Activated CD4-positive, alpha-beta T cell treated with anti-CD3 and anti-CD28 coated beads, Interleukin-2, Interleukin-4, amounts not matched to agents 100 ng/mL and 50 ng/mL, durations not matched to agents 16 hours and 8 hours (primary cell): ENCODE results near the gene CNN1.
"Not testable (repeated sequence)": the region's sequence is repeated elsewhere in the genome, so short reads cannot be mapped to it uniquely, and the experiment has no call there.

Source experiments
- DNase-seq: peaks from one replicate; pipeline ENCODE4 v3.0.0-alpha.2; 2020; ENCODE audit warnings: low spot score

The CNN1 gene

GRCh38 chr19:11534948-11535347, 3.7 kb upstream of the CNN1 start:
- DNase-seq = no peak

DNA sequence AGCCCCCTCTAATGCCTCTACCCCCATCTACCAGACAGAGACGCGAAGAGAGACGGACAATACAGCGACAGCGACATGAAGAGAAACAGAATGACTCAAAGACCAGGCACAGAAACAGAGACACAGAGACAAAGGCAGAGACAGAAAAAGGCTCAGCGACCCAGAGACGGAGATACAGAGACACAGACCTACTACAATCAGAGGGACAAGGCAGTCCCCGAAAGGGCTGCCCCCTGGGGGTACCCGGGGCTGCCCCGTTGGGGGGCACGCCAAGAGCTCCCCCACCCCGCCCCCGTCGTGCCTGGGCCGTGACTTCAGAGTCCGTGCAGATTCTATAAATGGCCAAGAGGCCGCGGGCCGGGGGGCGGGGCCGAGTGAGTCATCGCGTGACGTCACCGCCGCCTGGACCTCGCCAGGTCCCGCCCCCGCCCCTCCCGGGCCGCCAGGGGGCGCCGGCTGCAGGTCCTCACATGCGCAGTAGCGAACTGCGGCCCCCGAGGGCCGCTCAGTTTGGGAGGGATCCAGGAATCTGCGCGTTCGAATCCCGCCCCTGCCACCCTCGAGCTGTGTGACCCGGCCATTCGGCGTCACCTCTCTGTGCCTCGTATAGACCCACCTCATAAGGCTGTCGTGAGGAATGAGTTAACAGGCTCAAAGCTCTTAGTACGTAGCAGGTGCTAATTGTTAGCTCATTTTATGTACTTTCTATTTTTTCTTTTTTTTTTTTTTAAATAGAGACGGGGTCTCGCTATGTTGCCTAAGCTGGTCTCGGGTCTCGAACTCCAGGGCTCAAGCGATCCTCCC, 2.7 kb upstream of the CNN1 start:
- DNase-seq = peak; percentile 88

DNA sequence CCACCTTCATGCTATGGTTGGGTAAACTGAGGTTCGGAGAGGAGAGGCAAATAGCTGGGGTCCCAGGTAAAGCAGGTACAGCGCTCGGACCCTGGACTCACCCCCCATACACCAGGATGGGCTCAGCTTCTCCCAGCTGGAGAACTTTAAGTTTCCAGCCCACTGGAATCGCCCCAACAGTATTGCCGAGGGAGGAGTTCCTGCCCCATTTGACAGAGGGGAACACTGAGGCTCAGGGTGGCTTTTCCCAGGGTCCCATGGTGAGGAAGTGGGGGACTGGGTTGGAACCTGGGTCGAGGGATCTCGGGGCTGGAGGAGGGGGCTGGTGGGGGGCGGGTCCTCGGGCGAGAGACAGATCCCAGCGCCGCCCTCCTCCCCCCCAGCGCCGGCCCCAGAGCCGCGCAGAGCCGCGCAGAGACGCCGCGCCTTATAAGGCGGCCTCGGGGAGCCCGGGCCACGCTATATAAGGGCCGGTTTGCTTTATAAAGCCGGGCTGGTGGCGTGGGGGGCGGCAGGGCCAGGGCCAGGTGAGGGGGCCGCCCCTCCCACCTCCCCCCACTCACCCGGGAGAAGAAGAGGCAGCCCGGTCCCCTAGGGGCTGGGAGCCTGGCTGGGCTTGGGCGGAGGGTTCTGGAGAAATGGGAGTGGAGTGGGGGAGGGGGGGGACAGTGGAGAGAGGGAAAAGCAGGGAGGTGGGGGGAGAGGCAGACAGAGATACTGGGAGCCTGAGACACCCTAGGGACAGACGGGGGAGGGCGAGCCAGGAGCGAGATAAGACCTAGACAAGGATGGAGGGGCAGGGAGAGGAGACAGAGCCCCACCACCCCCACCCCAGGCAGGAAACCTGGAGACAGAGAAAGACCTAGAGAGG, 1.1 kb downstream of the CNN1 start:
- no peak for DNase-seq

DNA sequence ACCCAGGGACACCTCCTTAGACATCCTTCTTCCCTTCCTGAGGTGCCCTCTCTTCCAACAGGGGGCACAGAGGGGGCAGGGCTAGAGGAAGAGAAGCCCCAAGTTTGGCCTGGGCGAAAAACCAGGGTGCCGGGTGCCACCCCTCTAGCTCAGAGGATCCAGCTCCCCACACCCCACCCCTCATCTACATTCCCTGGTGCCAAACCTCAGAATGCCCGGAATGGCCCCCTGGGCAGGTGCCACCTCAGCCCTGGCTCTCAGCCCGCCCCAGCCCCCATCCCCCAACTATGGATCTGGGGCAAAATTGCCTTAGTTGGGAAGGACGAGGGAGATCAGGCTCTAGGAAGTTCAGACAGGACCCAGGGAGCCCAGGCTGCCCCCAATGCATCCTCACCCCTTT, 2.0 kb downstream of the CNN1 start:
- DNase-seq = no peak

- DNase-seq = no peak
Observed at GRCh38 chr19:11541238-11541637, 2.6 kb downstream of the CNN1 start.

- no peak for DNase-seq
Observed at GRCh38 chr19:11547929-11548700, 9.5 kb downstream of the CNN1 start.

DNA sequence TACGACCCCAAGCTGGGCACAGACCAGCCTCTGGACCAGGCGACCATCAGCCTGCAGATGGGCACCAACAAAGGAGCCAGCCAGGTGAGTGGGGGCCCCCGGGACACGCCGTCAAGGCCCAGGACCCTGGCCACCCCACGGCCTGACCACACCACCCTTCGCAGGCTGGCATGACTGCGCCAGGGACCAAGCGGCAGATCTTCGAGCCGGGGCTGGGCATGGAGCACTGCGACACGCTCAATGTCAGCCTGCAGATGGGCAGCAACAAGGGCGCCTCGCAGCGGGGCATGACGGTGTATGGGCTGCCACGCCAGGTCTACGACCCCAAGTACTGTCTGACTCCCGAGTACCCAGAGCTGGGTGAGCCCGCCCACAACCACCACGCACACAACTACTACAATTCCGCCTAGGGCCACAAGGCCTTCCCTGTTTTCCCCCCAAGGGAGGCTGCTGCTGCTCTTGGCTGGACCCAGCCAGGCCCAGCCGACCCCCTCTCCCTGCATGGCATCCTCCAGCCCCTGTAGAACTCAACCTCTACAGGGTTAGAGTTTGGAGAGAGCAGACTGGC, 10.8 kb downstream of the CNN1 start:
- no peak for DNase-seq

DNA sequence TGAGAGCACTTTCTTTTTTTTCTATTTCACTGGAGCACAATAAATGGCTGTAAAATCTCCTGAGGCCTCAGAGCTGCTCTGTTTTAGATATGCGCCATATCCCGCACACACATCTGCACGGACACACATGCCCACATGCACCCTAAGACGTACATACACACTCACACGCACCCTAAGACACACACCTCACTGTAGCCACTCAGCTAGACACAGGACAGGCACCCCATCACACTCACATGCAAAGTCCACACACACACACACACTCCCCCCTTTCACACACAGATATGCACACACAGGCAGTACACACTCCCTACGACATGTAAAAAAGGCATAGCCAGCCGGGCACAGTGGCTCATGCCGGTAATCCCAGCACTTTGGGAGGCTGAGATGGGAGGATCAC, 11.6 kb downstream of the CNN1 start:
- no peak for DNase-seq

- DNase-seq = no peak
Observed at GRCh38 chr19:11551603-11552235, 13.1 kb downstream of the CNN1 start.

GRCh38 chr19:11552666-11553372, 14.2 kb downstream of the CNN1 start:
- DNase-seq = no peak

- no peak for DNase-seq
Observed at GRCh38 chr19:11554160-11554559, 15.5 kb downstream of the CNN1 start.

DNA sequence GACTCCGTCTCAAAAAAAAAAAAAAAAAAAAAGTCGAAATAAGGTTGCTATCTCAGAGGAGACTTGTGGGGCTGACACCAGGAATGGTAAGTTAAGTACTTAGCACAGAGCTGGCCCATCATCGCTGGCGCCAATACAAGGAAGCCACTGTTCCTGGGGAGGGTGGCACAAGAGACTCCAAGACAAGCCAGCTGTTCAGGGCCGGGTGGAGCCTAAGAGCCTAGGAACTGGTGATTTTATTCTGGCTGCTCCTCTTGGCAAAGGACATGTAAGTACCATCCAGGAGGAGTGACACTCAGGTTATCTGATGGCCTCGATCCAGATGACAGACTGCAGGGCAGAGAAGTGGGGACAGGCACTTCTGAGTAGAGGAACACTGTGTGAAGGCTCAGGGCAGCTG, 16.6 kb downstream of the CNN1 start:
- DNase-seq = no peak

DNA sequence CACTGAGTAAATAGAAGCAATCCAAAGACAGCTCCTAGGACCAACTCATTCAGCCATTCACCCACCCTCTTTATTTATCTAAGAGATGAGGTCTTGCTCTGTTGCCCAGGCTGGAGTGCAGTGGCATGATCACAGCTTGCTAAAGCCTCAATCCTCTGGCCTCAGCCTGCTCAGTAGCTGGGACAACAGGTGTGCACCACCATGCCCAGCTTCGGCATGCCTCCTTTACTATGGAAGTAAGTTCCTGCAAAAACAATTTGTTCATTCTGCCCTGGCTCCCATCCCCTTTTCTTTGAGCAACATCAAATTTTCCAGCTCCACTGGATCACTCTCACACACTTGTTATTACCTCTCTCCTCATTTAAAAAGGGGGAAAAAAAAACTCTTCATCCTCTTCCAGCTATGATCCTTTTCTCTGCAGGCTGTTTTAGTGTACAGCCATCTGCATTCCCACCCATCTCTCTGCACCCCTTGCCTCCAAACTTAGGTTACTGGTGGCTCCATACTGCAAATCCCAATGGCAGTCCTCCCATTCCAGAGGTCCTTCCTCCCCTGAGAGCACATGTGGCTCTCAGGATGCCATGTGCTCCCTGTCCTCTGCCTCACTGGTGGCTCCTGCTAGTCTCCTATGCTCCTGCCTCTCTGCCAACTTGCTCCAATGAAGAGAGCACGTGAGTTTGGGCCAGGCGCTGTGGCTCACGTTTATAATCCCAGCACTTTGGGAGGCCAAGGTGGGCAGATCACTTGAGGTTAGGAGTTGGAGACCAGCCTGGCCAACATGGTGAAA, 18.2 kb downstream of the CNN1 start:
- no peak for DNase-seq

DNA sequence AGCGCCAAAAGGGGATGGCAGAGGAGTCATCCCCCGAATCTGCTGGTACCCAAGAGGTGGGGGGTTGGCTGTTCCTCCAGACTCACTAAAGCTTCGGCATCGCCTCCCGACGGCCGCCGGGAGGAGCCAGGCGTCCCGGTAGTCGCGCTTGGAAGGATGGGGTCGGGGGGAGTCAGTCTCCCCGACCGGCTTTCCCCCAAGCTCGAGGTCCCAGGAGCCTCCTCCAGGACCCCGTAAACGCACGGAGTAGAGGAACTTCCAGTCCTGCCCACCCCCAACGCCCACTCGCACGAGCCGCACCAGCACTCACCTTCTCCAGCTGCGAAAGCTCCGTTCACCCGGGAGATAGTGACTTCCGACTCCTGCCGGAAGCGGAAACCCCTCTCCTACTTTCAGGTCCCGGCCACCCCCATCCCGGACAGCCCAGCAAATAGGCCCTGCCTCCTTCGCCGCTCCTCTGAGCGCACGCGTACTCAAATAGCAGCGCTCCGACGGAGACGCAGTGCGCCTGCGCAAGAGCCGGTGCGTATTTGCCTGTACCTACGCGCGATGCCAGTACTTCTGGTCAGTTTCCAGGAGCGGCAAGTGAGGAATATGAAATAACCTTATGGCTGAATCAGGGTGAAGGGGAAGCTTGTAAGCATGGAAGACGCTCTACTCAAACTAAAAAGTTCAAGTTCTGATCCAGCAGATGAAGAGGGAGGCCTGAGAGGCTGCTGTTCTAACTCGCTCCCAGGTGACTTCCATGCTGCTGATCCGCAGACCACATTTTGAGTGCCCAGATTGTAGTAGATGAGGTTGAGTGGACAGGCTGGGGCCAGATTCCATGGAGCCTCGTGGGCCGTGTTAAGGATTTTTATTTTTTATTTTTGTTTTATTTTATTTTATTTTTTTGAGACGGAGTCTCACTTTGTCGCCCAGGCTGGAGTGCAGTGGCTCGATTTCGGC, 20.5 kb downstream of the CNN1 start, which contains the start of gene ELOF1:
ELOF1 (minus strand) TSS at position 350 of the 948 bp plus-strand sequence. CDS start 4,883 bp downstream, outside the sequence.
- DNase-seq = peak; percentile 99

DNA sequence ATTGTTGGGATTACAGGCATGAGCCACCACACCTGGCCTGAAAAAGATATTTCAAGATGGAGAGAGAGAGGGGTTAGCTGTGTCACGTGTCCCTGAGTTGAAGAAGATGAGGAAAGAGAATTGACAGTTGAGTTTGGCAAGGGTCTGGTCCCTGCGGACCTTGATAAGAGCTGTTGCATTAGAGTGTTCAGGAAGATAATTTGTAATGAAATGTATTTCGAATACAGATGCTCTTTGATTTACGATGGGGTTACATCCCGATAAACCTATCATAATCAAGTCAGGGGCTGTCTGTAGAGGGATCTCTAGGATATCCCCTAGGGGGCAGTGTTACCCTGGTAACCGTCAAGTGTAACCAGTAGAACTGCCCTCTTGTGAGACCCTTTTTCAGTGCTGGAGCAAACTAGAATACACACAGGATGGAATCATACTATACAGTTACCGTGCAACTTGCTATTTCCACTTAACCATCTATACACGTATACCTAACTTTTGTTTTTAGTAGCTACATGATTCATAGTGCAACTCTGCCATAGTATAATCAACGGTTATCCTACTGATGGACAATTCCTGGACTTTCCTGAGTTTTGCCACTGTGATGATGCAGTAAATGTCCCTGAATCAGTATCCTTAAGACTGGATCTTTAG, 21.9 kb downstream of the CNN1 start:
- peak; percentile 90 for DNase-seq

DNA sequence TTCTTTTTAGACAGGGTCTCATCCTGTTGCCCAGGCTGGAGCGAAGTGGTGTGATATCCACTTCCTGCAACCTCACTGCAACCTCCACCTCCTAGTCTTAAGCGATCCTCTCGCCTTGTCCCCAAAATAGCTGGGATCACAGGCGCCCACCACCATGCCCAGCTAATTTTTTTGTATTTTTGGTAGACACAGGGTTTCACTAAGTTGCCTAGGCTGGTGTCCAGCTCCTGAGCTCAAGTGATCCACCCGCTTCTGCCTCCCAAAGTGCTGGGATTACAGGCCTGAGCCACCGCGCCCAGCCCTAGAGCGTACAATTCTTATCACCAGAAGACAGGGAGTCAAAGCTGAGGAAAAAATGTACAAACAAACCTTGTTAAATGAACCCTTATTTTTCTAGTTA, 24.9 kb downstream of the CNN1 start:
- no peak for DNase-seq

DNA sequence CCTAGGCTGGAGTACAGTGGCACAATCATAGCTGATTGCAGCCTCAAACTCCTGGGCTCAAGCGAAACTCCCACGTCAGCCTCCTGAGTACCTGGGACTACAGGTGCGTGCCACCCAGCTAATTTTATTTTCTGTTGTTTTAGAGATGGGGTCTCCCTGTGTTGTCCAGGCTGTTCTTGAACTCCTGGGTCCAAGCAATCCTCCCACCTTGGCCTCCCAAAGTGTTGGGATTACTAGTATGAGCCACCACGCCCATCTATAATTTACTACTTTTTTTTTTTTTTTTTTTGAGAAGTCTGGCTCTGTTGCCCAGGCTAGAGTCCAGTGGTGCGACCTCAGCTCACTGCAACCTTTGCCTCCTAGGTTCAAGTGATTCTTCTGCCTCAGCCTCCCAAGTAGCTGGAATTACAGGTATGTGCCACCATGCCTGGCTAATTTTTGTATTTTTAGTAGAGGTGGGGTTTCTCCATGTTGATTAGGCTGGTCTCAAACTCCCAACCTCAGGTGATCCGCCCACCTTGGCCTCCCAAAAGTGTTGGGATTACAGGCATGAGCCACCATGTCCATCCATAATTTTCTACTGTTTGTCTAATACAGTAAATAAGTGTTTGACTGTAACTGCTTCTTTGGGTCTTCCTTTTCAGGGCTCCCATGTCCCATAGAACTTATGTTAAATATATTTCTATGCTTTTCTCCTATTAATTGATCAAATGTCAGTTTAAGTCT, 25.6 kb downstream of the CNN1 start:
- not testable (repeated sequence) for DNase-seq

DNA sequence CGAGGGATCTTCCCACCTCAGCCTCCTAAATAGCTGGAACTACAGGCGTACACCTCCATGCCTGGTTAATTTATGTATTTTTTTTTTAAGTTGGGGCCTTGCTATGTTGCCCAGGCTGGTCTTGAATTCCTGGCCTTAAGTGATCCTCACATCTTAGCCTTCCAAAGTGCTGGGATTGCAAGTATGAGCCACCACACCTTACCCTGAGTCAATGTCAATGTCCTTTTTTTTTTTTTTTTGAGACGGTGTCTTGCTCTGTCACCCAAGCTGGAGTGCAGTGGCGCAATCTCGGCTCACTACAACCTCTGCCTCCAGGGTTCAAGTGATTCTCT, 27.0 kb downstream of the CNN1 start:
- DNase-seq = not testable (repeated sequence)
